Endothelial cell of umbilical vein (primary cell): ENCODE results near the gene HECTD1.

Source experiments
- EZH2 ChIP-seq: IDR thresholded peaks from 2 replicates; pipeline ENCODE4 v1.6.1; 2012; ENCODE audit warnings: borderline replicate concordance, low read depth, mild to moderate bottlenecking, moderate library complexity, low read length, inconsistent platforms; ENCODE audit not compliant: severe bottlenecking
- FOS ChIP-seq: IDR thresholded peaks from 2 replicates; pipeline ENCODE4 v1.6.1; 2011; ENCODE audit warnings: mild to moderate bottlenecking, low read length, moderate library complexity, borderline replicate concordance; ENCODE audit not compliant: insufficient read depth
- GATA2 ChIP-seq: IDR thresholded peaks from 2 replicates; pipeline ENCODE4 v1.7.0; 2011; ENCODE audit warnings: low read depth, mild to moderate bottlenecking, moderate library complexity, mixed read lengths, low read length; ENCODE audit not compliant: insufficient read length, insufficient read depth
- JUN ChIP-seq: IDR thresholded peaks from 2 replicates; pipeline ENCODE4 v1.6.1; 2011; ENCODE audit warnings: borderline replicate concordance, low read depth; ENCODE audit not compliant: insufficient read length, insufficient read depth
- MYC ChIP-seq: IDR thresholded peaks from one replicate; pipeline ENCODE4 v1.6.1; 2011; ENCODE audit warnings: mild to moderate bottlenecking, low read depth, low read length
- POLR2A ChIP-seq: IDR thresholded peaks from 2 replicates; pipeline ENCODE4 v1.6.1; 2012; ENCODE audit warnings: low read depth, mild to moderate bottlenecking, control low read depth, low read length
- POLR2AphosphoS5 ChIP-seq: IDR thresholded peaks from 2 replicates; pipeline ENCODE4 v1.6.1; 2012; ENCODE audit warnings: low read depth, mild to moderate bottlenecking, control low read depth, low read length, moderate library complexity; ENCODE audit not compliant: insufficient read depth
- TF ChIP-seq, protein P1 (sequence below), 2 donors: IDR thresholded peaks; 1 replicate in 1 of 2; 2 replicates in 1 of 2; pipeline ENCODE4 v1.5.1; 2011; ENCODE audit warnings: low read length in 2 of 2, mild to moderate bottlenecking in 2 of 2, moderate library complexity in 2 of 2, control low read depth in 1 of 2, inconsistent platforms in 1 of 2, low read depth in 1 of 2; ENCODE audit not compliant: insufficient read depth in 1 of 2; ENCODE audit errors: extremely low read depth in 1 of 2
- TF ChIP-seq, protein P2 (sequence below): IDR thresholded peaks from 2 replicates; pipeline ENCODE4 v1.6.1; 2011; ENCODE audit not compliant: insufficient read depth, insufficient read length

DNA sequence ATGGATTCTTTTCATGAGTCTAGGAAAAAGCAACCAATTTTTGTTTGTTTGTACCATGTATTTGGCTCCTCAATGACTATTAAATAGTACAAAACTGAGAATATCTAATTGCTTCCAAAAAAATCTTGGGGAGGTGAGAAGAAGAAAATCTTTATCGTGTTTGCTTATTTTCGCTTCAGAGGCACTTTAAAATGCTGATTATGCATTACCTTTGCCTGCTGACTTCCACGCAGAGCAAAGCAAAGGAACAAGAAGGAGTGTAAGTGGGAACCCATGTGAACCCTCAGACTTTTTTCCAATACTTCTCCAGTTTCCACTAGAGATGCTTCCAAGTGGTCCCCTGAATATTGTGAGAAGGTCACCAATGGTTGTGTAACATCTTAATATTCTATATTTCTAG is 138.2 kb downstream of the HECTD1 start:
- TF ChIP-seq, protein P1, sequence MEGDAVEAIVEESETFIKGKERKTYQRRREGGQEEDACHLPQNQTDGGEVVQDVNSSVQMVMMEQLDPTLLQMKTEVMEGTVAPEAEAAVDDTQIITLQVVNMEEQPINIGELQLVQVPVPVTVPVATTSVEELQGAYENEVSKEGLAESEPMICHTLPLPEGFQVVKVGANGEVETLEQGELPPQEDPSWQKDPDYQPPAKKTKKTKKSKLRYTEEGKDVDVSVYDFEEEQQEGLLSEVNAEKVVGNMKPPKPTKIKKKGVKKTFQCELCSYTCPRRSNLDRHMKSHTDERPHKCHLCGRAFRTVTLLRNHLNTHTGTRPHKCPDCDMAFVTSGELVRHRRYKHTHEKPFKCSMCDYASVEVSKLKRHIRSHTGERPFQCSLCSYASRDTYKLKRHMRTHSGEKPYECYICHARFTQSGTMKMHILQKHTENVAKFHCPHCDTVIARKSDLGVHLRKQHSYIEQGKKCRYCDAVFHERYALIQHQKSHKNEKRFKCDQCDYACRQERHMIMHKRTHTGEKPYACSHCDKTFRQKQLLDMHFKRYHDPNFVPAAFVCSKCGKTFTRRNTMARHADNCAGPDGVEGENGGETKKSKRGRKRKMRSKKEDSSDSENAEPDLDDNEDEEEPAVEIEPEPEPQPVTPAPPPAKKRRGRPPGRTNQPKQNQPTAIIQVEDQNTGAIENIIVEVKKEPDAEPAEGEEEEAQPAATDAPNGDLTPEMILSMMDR (IDR thresholded peaks at IDR 0.05; ENCODE audit: extremely low read depth in 1 of 2, insufficient read depth in 1 of 2, low read depth in 1 of 2, low read length in 2 of 2): no peak
- TF ChIP-seq POLR2AphosphoS5: no peak
- no peak for TF ChIP-seq POLR2A
- no peak for TF ChIP-seq FOS
- TF ChIP-seq MYC: no peak
- no peak for TF ChIP-seq EZH2
- TF ChIP-seq, protein P2, sequence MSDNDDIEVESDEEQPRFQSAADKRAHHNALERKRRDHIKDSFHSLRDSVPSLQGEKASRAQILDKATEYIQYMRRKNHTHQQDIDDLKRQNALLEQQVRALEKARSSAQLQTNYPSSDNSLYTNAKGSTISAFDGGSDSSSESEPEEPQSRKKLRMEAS: no peak
- no peak for TF ChIP-seq JUN
- TF ChIP-seq GATA2: no peak
